OCI-LY1 (cell line): ENCODE results near the gene CACHD1.

ENCODE experiments used
- H2AFZ ChIP-seq: fragments of 200-600 bp; sonication (generic), shearing (Covaris generic); 2 replicates; pipeline ENCODE4 v1.6.0; 2014; ENCODE audit warnings: antibody characterized with exemption, mild to moderate bottlenecking, low read length
- H3F3A ChIP-seq: fragments of 200-600 bp; sonication (generic), shearing (Covaris generic); 2 replicates; pipeline ENCODE4 v1.6.0; 2014; ENCODE audit warnings: mild to moderate bottlenecking, antibody characterized with exemption, low read length, moderate library complexity; ENCODE audit not compliant: insufficient read depth
- H3K27ac ChIP-seq: fragments of 200-600 bp; sonication (generic); 2 replicates; pipeline ENCODE4 v1.5.1; 2014; ENCODE audit warnings: low read length, mixed run types, mild to moderate bottlenecking, low read depth; ENCODE audit not compliant: poor library complexity, severe bottlenecking
- H3K27me3 ChIP-seq: fragments of 200-600 bp; sonication (generic); 2 replicates; pipeline ENCODE4 v1.6.0; 2014; ENCODE audit warnings: antibody characterized with exemption, mild to moderate bottlenecking, low read length, moderate library complexity; ENCODE audit not compliant: insufficient read depth
- H3K36me3 ChIP-seq: fragments of 200-600 bp; sonication (generic); 2 replicates; pipeline ENCODE4 v1.6.1; 2014; ENCODE audit warnings: mild to moderate bottlenecking, antibody characterized with exemption, low read length, moderate library complexity, mixed read lengths; ENCODE audit not compliant: insufficient read depth
- H3K4me1 ChIP-seq: fragments of 200-600 bp; sonication (generic); 2 replicates; pipeline ENCODE4 v1.5.1; 2014; ENCODE audit warnings: mild to moderate bottlenecking, low read length, moderate library complexity; ENCODE audit not compliant: insufficient read depth, severe bottlenecking
- H3K4me2 ChIP-seq: fragments of 200-600 bp; sonication (generic), shearing (Covaris generic); 2 replicates; pipeline ENCODE4 v1.6.1; 2014; ENCODE audit warnings: low read length
- H3K4me3 ChIP-seq: fragments of 200-600 bp; sonication (generic); 2 replicates; pipeline ENCODE4 v1.5.1; 2014; ENCODE audit warnings: low read length, low read depth, mild to moderate bottlenecking, mixed read lengths; ENCODE audit not compliant: poor library complexity, severe bottlenecking
- H3K79me2 ChIP-seq: fragments of 200-600 bp; shearing (Covaris generic); 2 replicates; pipeline ENCODE4 v1.6.1; 2016; ENCODE audit warnings: mixed run types, low read length, mixed read lengths; ENCODE audit not compliant: insufficient read depth
- H3K9ac ChIP-seq: fragments of 200-600 bp; sonication (generic), shearing (Covaris generic); 2 replicates; pipeline ENCODE4 v1.6.1; 2014; ENCODE audit warnings: mild to moderate bottlenecking, low read length, mixed read lengths
- H3K9me2 ChIP-seq: fragments of 200-600 bp; sonication (generic), shearing (Covaris generic); 2 replicates; pipeline ENCODE4 v1.6.1; 2014; ENCODE audit warnings: low read depth, mild to moderate bottlenecking, low read length, mixed read lengths
- H3K9me3 ChIP-seq: fragments of 200-600 bp; shearing (Covaris generic); 2 replicates; pipeline ENCODE4 v1.6.1; 2014; ENCODE audit warnings: low read length, mixed read lengths
- H4K20me1 ChIP-seq: fragments of 200-600 bp; sonication (generic), shearing (Covaris generic); 2 replicates; pipeline ENCODE4 v1.6.0; 2016; ENCODE audit warnings: mild to moderate bottlenecking, low read length; ENCODE audit not compliant: insufficient read depth
- CTCF ChIP-seq: fragments of 200-600 bp; sonication (generic), shearing (Covaris generic); IDR thresholded peaks from 2 replicates; pipeline ENCODE4 v1.5.1; 2017; ENCODE audit warnings: mild to moderate bottlenecking, antibody characterized with exemption, low read length, moderate library complexity, mixed read lengths
- EZH2 ChIP-seq: fragments of 200-600 bp; sonication (generic), shearing (Covaris generic); IDR thresholded peaks from 2 replicates; pipeline ENCODE4 v1.8.0; 2017; ENCODE audit warnings: borderline replicate concordance, mixed run types, mild to moderate bottlenecking, antibody characterized with exemption, low read length, moderate library complexity, mixed read lengths

The CACHD1 gene

DNA sequence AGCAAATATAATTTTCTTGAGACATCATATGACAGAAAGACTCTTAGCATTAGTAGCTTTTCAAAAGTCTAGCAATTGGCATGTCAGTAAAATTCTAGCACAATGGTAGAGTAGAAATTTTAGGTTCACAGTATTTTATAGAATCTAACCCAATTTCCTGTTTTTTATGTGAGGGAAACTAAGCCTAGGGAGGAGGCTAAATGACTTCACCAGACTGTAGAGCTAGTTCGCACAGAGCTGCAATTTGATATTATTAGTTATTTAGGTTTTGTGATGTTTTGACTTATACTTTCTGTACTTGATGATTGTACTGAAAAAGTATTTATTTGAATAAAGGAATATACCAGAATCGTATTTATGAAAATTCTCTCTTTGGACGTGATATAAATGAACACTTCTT is 68.5 kb downstream of the CACHD1 start:
- H3K4me1 ChIP-seq, result no peaks in the 10 kb centered on the region
- H3K27me3 ChIP-seq, result no peaks in the 10 kb centered on the region
- H3K9me2 ChIP-seq, result no peaks in the 10 kb centered on the region
- H3K4me3 ChIP-seq, result no peak overlapping the region
- H3K4me2 ChIP-seq, result no peak overlapping the region
- no peaks in the 10 kb centered on the region for H3K9me3 ChIP-seq
- H3K9ac ChIP-seq, result no peak overlapping the region
- H3K79me2 ChIP-seq, result no peaks in the 10 kb centered on the region
- H3K27ac ChIP-seq, result no peak overlapping the region
- H3K36me3 ChIP-seq, result no peaks in the 10 kb centered on the region
- H2AFZ ChIP-seq, result no peak overlapping the region
- H3F3A ChIP-seq, result no peaks in the 10 kb centered on the region
- TF ChIP-seq EZH2, result no peak
- no peak for TF ChIP-seq CTCF
- H4K20me1 ChIP-seq, result no peaks in the 10 kb centered on the region

DNA sequence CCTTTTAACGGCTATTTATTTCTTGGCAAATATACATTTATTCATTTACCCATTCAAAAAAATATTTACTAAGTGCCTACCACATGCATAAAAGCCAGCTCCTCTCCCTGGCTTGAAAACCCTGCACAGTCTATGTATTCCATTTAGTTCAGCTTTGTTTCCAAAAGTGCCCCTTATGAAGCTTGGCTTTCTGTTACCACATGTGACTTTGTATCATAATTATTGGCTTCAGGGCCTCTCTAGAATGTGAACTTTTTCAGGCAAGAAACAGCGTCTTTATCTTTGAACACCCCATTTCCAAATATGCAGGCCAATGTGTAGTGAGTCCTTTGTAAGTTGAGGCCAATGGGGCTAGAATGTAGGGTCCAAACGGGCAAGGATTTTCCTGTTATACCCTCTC is 69.4 kb downstream of the CACHD1 start:
- H3K4me2 ChIP-seq, result no peak overlapping the region

DNA sequence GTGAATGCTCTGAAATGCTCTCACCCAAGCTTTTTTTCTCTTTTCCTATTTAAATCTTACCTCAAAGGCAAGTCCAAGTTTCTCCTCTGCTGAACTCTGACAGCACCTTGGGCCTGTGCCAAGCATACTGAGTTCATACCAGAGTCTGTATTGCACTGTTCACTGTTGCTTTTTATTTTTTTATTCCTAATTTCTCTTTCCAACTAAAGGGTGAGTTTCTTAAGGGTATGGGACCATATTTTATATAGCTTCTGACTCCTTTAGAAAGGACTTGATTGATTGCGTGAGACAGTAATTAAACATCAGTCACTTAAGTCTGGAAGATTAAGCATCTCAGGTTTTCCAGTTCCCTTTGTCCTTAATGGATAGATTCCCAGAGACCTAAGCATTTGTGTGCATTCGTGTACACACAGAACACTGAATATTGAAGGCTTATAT is 69.9 kb downstream of the CACHD1 start:
- Histone ChIP-seq H3K36me3 (no peaks in the 10 kb centered on the region), H2AFZ (no peak overlapping the region), H3K79me2 (no peaks in the 10 kb centered on the region), H3K9ac (no peak overlapping the region), H3K27me3 (no peaks in the 10 kb centered on the region), H3K4me2 (no peak overlapping the region), H3K4me1 (no peaks in the 10 kb centered on the region), H3K4me3 (no peak overlapping the region), H3K27ac (no peak overlapping the region), H3K9me3 (no peaks in the 10 kb centered on the region), H3K9me2 (no peaks in the 10 kb centered on the region), H3F3A (no peaks in the 10 kb centered on the region), H4K20me1 (no peaks in the 10 kb centered on the region)
- no peak for TF ChIP-seq EZH2
- TF ChIP-seq CTCF, result no peak

More for the DNA sequence above, 69.4 kb downstream of the CACHD1 start:
- H3K9me2 ChIP-seq, result no peaks in the 10 kb centered on the region
- H3K27ac ChIP-seq, result no peak overlapping the region
- no peaks in the 10 kb centered on the region for H3K4me1 ChIP-seq
- no peak for TF ChIP-seq CTCF
- no peak for TF ChIP-seq EZH2
- no peaks in the 10 kb centered on the region for H3K79me2 ChIP-seq
- H3K36me3 ChIP-seq, result no peaks in the 10 kb centered on the region
- H3K9me3 ChIP-seq, result no peaks in the 10 kb centered on the region
- H3F3A ChIP-seq, result no peaks in the 10 kb centered on the region
- H3K27me3 ChIP-seq, result no peaks in the 10 kb centered on the region
- no peak overlapping the region for H3K4me3 ChIP-seq
- no peak overlapping the region for H2AFZ ChIP-seq
- no peak overlapping the region for H3K9ac ChIP-seq
- H4K20me1 ChIP-seq, result no peaks in the 10 kb centered on the region
